Gastrocnemius medialis (tissue), 4 donors: ENCODE measurements around the gene IFNAR2. TPM values are rescaled to one million over a fixed set of nuclear protein-coding genes. Genes with fewer than 3 reads are reported as not detected.
A peak's percentile ranks its signal among the peaks of the same experiment; 100 is the strongest.
"Not testable (repeated sequence)": the region's sequence is repeated elsewhere in the genome, so short reads cannot be mapped to it uniquely, and the experiment has no call there.

Experiments used
- ATAC-seq, 2 donors: fragments of 150-250 bp; one replicate each; pipeline ENCODE4 v1.9.1; 2016
- DNase-seq, 2 donors: peaks; one replicate each; pipeline ENCODE4 v3.0.0-alpha.2; 2019
- H3K27ac ChIP-seq, 4 donors: fragments of 200-600 bp; sonication (generic); 1 replicate in 1 of 4; 2 replicates in 3 of 4; pipeline ENCODE4 v1.5.1; 2016 to 2018; ENCODE audit warnings: mild to moderate bottlenecking in 2 of 4, moderate library complexity in 1 of 4
- H3K27me3 ChIP-seq, 3 donors: fragments of 200-600 bp; sonication (generic) in 2 of 3; 1 replicate in 1 of 3; 2 replicates in 2 of 3; pipeline versions ENCODE4 v1.5.1 to v1.6.0; 2016 to 2019; ENCODE audit warnings: mild to moderate bottlenecking in 1 of 3, moderate library complexity in 1 of 3
- H3K36me3 ChIP-seq, 2 donors: fragments of 200-600 bp; sonication (generic) in 1 of 2; one replicate each; pipeline ENCODE4 v1.5.1; 2017 to 2018
- H3K4me1 ChIP-seq, 2 donors: fragments of 200-600 bp; sonication (generic) in 1 of 2; one replicate each; pipeline ENCODE4 v1.5.1; 2016 to 2017; ENCODE audit warnings: mild to moderate bottlenecking in 2 of 2
- H3K4me3 ChIP-seq, 4 donors: fragments of 200-600 bp; sonication (generic) in 3 of 4; 1 replicate in 1 of 4; 2 replicates in 3 of 4; pipeline ENCODE4 v1.5.1; 2016 to 2019; ENCODE audit warnings: mild to moderate bottlenecking in 2 of 4
- H3K9me3 ChIP-seq, 3 donors: fragments of 200-600 bp; sonication (generic) in 2 of 3; 1 replicate in 1 of 3; 2 replicates in 2 of 3; pipeline ENCODE4 v1.5.1; 2016 to 2019
- CTCF ChIP-seq, 5 experiments: fragments of 450-650 bp in 3 of 5; fragments of 200-600 bp in 2 of 5; sonication (generic) in 2 of 5; IDR thresholded peaks in 4 of 5; conservative IDR thresholded peaks in 1 of 5; 1 replicate in 4 of 5; 2 replicates in 1 of 5; pipeline ENCODE4 v1.5.1; 2016 to 2019; ENCODE audit warnings: antibody characterized with exemption in 5 of 5, mild to moderate bottlenecking in 3 of 5, moderate library complexity in 3 of 5
- POLR2A ChIP-seq, 2 donors: fragments of 450-650 bp; IDR thresholded peaks; one replicate each; pipeline ENCODE4 v1.6.1; 2017; ENCODE audit warnings: antibody characterized with exemption in 2 of 2, mild to moderate bottlenecking in 2 of 2, moderate library complexity in 2 of 2
- in situ Hi-C, 4 donors: fragments of 200-750 bp; cut with MboI; loops; one replicate each; pipeline versions ENCODE4 v1.15.0 to v1.8.0; 2017; ENCODE audit warnings: low sequenced_read_pairs in 4 of 4
- intact Hi-C: fragments of 100-400 bp; cut with DNase I; formaldehyde crosslinking; loops from one replicate; pipeline ENCODE4 v1.15.1; 2023; ENCODE audit warnings: low total_unique reads
- total RNA-seq, 4 donors: library from RNA; depleted of rRNA; stranded (reverse); fragments of >200 nt; gene quantifications; one replicate each; pipeline versions ENCODE4 v1.1.0 to v1.2.3, GENCODE V29; 2016

Gene IFNAR2
- total RNA-seq, 4 donors from 2014 or later: 3.4 to 8.0 (median 4.7) TPM

GRCh38 chr21:33251119-33251518 lies 21.4 kb downstream of the IFNAR2 start:
- H3K4me1 ChIP-seq: peaks cover 25 to 28% of the 10 kb centered on the region in 2 donors
- no peak for TF ChIP-seq CTCF (IDR thresholded peaks at IDR 0.05 in 4 of 5, conservative IDR thresholded peaks at IDR 0.05 in 1 of 5)
- TF ChIP-seq POLR2A (IDR thresholded peaks at IDR 0.05): no peak
- H3K9me3 ChIP-seq: no peaks in the 10 kb centered on the region
- ATAC-seq: no peak
- H3K27me3 ChIP-seq: no peaks in the 10 kb centered on the region
- H3K4me3 ChIP-seq: no peak overlapping the region
- intact Hi-C loops (no loop called here), in situ Hi-C loops (no loop called here)
- peaks cover 0 to 39% of the 10 kb centered on the region in 2 donors for H3K36me3 ChIP-seq
- H3K27ac ChIP-seq: peak overlapping the region in 1 of 4 donors; percentile 8
- no peak for DNase-seq

- intact Hi-C loops, DNase-seq, in situ Hi-C loops, H3K9me3 ChIP-seq, H3K4me3 ChIP-seq, H3K27me3 ChIP-seq: not testable (repeated sequence)
- H3K4me1 ChIP-seq: peaks cover 20 to 25% of the 10 kb centered on the region in 2 donors
- peaks cover 0 to 27% of the 10 kb centered on the region in 2 donors for H3K36me3 ChIP-seq
- H3K27ac ChIP-seq: peak overlapping the region; percentile 41 to 62 (median 50)
- ATAC-seq: peak in 1 of 2 donors; percentile 45
These were observed 23.6 kb downstream of the IFNAR2 start for GRCh38 chr21:33253382-33253781.

GRCh38 chr21:33254766-33255165 lies 25.0 kb downstream of the IFNAR2 start:
- intact Hi-C loops (no loop called here), in situ Hi-C loops (no loop called here)
- H3K9me3 ChIP-seq: no peaks in the 10 kb centered on the region
- no peak overlapping the region for H3K4me3 ChIP-seq
- ATAC-seq (no peak), DNase-seq (no peak)
- no peak for TF ChIP-seq CTCF (IDR thresholded peaks at IDR 0.05 in 4 of 5, conservative IDR thresholded peaks at IDR 0.05 in 1 of 5)
- TF ChIP-seq POLR2A (IDR thresholded peaks at IDR 0.05): no peak
- H3K27ac ChIP-seq: no peak overlapping the region
- peaks cover 0 to 30% of the 10 kb centered on the region in 2 donors for H3K36me3 ChIP-seq
- peaks cover 11 to 14% of the 10 kb centered on the region in 2 donors for H3K4me1 ChIP-seq
- H3K27me3 ChIP-seq: no peaks in the 10 kb centered on the region

DNA sequence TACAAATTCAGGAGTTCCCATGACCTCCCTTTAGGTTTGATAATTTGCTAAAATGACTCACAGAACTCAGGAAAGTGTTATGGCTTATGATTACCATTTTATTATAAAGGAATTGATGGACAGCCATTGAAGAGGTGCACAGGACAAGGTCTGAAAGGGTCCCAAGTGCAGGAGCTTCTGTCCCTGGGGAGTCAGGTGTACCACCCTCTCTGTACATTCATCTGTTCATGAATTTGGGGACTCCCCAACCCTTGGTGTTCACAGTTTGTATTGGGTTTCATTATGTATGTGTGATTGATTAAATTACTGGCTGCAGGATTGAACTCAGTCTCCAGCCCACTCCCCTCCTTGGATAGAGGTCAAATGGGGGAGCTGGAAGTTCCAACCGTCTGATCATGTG lies 25.7 kb downstream of the IFNAR2 start:
- in situ Hi-C loops: no loop called here
- ATAC-seq (no peak), DNase-seq (no peak)
- Histone ChIP-seq H3K27me3 (no peaks in the 10 kb centered on the region), H3K9me3 (no peaks in the 10 kb centered on the region), H3K36me3 (peaks cover 0 to 30% of the 10 kb centered on the region in 2 donors), H3K4me3 (no peak overlapping the region), H3K27ac (no peak overlapping the region), H3K4me1 (peaks cover 10 to 11% of the 10 kb centered on the region in 2 donors)
- TF ChIP-seq CTCF (IDR thresholded peaks at IDR 0.05 in 4 of 5, conservative IDR thresholded peaks at IDR 0.05 in 1 of 5) (no peak), POLR2A (IDR thresholded peaks at IDR 0.05) (no peak)
- intact Hi-C loops: no loop called here

DNA sequence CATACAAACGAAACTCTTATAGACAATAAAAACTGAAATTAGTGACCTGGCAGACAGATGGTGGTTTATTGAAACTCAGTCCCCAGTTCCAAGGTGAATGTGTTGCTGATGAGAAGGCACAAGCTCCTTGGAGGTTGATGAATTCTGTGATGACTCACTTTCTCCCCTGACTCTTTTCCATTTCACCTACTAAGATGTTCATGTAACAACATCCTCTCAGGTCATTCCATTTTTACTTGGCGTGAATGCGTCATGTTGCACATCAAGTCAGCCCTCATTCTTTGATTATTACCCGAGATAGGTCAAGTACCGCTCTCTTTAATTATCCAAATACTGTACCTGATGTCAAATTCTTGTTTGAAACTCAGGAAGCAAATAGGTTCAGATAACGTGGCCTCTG lies 26.3 kb downstream of the IFNAR2 start:
- Histone ChIP-seq H3K4me3 (no peak overlapping the region), H3K4me1 (peaks cover 10 to 11% of the 10 kb centered on the region in 2 donors), H3K36me3 (peaks cover 0 to 26% of the 10 kb centered on the region in 2 donors), H3K27ac (no peak overlapping the region), H3K9me3 (no peaks in the 10 kb centered on the region), H3K27me3 (no peaks in the 10 kb centered on the region)
- intact Hi-C loops (no loop called here), in situ Hi-C loops (no loop called here)
- no peak for TF ChIP-seq POLR2A (IDR thresholded peaks at IDR 0.05)
- TF ChIP-seq CTCF (IDR thresholded peaks at IDR 0.05 in 4 of 5, conservative IDR thresholded peaks at IDR 0.05 in 1 of 5): no peak
- no peak for ATAC-seq
- DNase-seq: no peak
